Measurements from ENCODE around the gene GFER. TPM values are rescaled to one million over a fixed set of nuclear protein-coding genes. Genes with fewer than 3 reads are reported as not detected.

GFER gene
- total and polyA plus RNA-seq, 2 donors (not counting 1 experiment from before 2014, with no cell fraction given), result 15.6 to 30.4 TPM

DNA sequence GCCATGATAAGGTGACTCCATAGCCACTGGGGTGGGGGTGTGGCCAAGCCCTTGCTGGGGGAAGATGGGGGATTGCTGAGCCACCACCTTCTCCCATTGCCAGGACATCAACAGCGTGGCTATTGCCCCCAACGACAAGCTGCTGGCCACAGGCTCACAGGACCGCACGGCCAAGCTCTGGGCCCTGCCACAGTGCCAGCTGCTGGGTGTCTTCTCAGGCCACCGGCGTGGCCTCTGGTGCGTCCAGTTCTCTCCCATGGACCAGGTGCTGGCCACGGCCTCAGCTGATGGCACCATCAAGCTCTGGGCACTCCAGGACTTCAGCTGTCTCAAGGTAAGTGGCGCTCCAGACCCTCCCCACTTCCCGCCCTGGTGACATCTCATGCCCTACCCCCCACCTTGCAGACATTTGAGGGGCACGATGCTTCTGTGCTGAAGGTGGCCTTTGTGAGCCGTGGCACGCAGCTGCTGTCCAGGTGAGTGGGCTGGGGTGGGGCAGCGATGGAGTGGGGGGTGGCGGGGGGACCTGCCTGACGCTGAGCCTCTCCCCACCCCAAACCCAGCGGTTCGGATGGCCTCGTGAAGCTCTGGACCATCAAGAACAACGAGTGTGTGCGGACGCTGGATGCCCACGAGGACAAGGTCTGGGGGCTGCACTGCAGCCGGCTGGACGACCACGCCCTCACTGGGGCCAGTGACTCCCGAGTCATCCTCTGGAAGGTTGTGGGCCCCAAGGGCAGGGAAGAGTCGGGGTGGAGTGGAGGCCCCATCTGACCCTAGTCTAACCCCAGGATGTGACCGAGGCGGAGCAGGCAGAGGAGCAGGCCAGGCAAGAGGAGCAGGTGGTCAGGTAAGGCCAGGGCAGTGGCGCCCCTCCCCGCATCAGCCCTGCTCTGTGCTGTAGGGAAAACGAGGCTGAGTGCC, 6.8 kb upstream of the GFER start:
- H2AFZ ChIP-seq (ENCODE audit: insufficient read depth, low read depth, low read length, poor library complexity, severe bottlenecking), result no peak overlapping the region
- Mint-ChIP-seq H3K27me3 (no peaks in the 10 kb centered on the region), H3K9me3 (ENCODE audit: insufficient read depth) (no peaks in the 10 kb centered on the region), H3K27ac (no peak overlapping the region), H3K4me1 (peaks cover 13% of the 10 kb centered on the region), H3K4me3 (no peak overlapping the region)
- POLR2A ChIA-PET, result interaction anchor here (0.7 to 2.0 kb wide), 4 partner anchors 11 to 14 kb away, joined by 3 to 7 read pairs (median 4); partner anchors contain the start of genes RNF151 and RPS2
- intact Hi-C loops (cut with micrococcal nuclease), result no loop called here
- peaks cover 0 to 42% of the 10 kb centered on the region in 2 experiments for H3K36me3 ChIP-seq (replicated peaks in 1 of 2; ENCODE audit: control extremely low read depth in 1 of 2, control insufficient read depth in 1 of 2, extremely low read depth in 1 of 2, insufficient read depth in 2 of 2, low read length in 1 of 2)
- no peak overlapping the region for H3K4me2 ChIP-seq (replicated peaks; ENCODE audit: low read depth, low read length, poor library complexity, severe bottlenecking)
- no peak for TF ChIP-seq EZH2 (IDR thresholded peaks at IDR 0.05; ENCODE audit: borderline replicate concordance, insufficient read depth, low read depth, low read length, poor library complexity, severe bottlenecking)
- TF ChIP-seq, protein P1, sequence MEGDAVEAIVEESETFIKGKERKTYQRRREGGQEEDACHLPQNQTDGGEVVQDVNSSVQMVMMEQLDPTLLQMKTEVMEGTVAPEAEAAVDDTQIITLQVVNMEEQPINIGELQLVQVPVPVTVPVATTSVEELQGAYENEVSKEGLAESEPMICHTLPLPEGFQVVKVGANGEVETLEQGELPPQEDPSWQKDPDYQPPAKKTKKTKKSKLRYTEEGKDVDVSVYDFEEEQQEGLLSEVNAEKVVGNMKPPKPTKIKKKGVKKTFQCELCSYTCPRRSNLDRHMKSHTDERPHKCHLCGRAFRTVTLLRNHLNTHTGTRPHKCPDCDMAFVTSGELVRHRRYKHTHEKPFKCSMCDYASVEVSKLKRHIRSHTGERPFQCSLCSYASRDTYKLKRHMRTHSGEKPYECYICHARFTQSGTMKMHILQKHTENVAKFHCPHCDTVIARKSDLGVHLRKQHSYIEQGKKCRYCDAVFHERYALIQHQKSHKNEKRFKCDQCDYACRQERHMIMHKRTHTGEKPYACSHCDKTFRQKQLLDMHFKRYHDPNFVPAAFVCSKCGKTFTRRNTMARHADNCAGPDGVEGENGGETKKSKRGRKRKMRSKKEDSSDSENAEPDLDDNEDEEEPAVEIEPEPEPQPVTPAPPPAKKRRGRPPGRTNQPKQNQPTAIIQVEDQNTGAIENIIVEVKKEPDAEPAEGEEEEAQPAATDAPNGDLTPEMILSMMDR (IDR thresholded peaks at IDR 0.05), result no peak
- peaks cover 27% of the 10 kb centered on the region for H3K79me2 ChIP-seq (ENCODE audit: control insufficient read depth, insufficient read depth, low read length)
- WGBS (ENCODE audit: insufficient coverage), result 97% methylated on average over 33 of the region's 33 CpGs
- peaks cover 9 to 21% of the 10 kb centered on the region in 2 donors for H3K4me1 ChIP-seq (ENCODE audit: control insufficient read depth in 2 of 2, insufficient read depth in 2 of 2, low read length in 2 of 2)
- no peak overlapping the region for H3K27ac ChIP-seq (ENCODE audit: low read length in 2 of 2)
- H3K27me3 ChIP-seq (replicated peaks in 1 of 4; ENCODE audit: control extremely low read depth in 1 of 4, control insufficient read depth in 3 of 4, insufficient read depth in 4 of 4, low read length in 3 of 4), result peaks cover 0 to 58% (median 16%) of the 10 kb centered on the region in 4 experiments
- peaks cover 0 to 6% (median 0%) of the 10 kb centered on the region in 3 donors for H3K9me3 ChIP-seq (ENCODE audit: control extremely low read depth in 1 of 3, control insufficient read depth in 2 of 3, insufficient read depth in 1 of 3, low read length in 2 of 3)
- DNase-seq (no peak), ATAC-seq (ENCODE audit: low read depth) (no peak)
- CTCF ChIA-PET, result interaction anchor here (1.3 kb wide), 2 partner anchors 27 to 163 kb away, joined by 3 to 4 read pairs; no protein-coding TSS in a partner anchor
- H3K4me3 ChIP-seq (ENCODE audit: control extremely low read depth in 1 of 5, extremely low read depth in 1 of 5, insufficient read depth in 1 of 5, low read depth in 2 of 5, low read length in 4 of 5), result no peak overlapping the region
- no peak overlapping the region for H3K9ac ChIP-seq (ENCODE audit: low read length)
- H4K20me1 ChIP-seq (ENCODE audit: control insufficient read depth, insufficient read depth, low read length, poor library complexity, severe bottlenecking), result peaks cover 48% of the 10 kb centered on the region
